HEK293 (cell line): Measurements from ENCODE around the gene CD109.

Source experiments
- CTCF ChIA-PET: fragments of 350-600 bp; formaldehyde crosslinking; extraction: SDS; loops from one replicate; lab custom pipeline; 2021; ENCODE audit warnings: antibody characterized with exemption; lab: Yijun Ruan, JAX
- POLR2A ChIA-PET: fragments of 300-600 bp; formaldehyde crosslinking; extraction: SDS; loops from one replicate; lab custom pipeline; 2020; ENCODE audit warnings: antibody characterized with exemption, inconsistent platforms; lab: Yijun Ruan, JAX
- H3K27ac ChIP-seq: fragments of 200-500 bp; sonication (Bioruptor generic); 2 replicates; pipeline ENCODE4 v1.5.1; 2014; ENCODE audit warnings: low read depth, low read length, control low read depth, inconsistent platforms; ENCODE audit errors: extremely low read depth
- H3K36me3 ChIP-seq, 2 experiments: fragments of 200-500 bp in 1 of 2; sonication (Bioruptor generic) in 1 of 2; 1 replicate in 1 of 2; 2 replicates in 1 of 2; pipeline ENCODE4 v1.5.1; 2014 to 2017; ENCODE audit warnings: inconsistent platforms in 2 of 2, low read length in 2 of 2; ENCODE audit not compliant: control insufficient read depth in 2 of 2, insufficient read depth in 1 of 2
- H3K4me1 ChIP-seq: fragments of 200-500 bp; sonication (Bioruptor generic); 2 replicates; pipeline ENCODE4 v1.5.1; 2014; ENCODE audit warnings: mild to moderate bottlenecking, low read length, inconsistent platforms; ENCODE audit not compliant: control insufficient read depth, insufficient read depth
- H3K4me3 ChIP-seq: 2 replicates; pipeline ENCODE4 v1.5.1; 2011; ENCODE audit warnings: low read depth, mild to moderate bottlenecking, control low read depth, low read length, moderate library complexity
- H3K9me3 ChIP-seq: fragments of 200-500 bp; sonication (Bioruptor generic); 2 replicates; pipeline ENCODE4 v1.5.1; 2014; ENCODE audit warnings: low read depth, low read length, inconsistent platforms; ENCODE audit not compliant: control insufficient read depth, insufficient read depth
- BCL11A ChIP-seq: fragments of 450-650 bp; formaldehyde crosslinking; IDR thresholded peaks from 2 replicates; pipeline ENCODE4 v1.5.1; 2016; ENCODE audit warnings: low read depth, missing biosample characterization, missing genetic modification characterization
- KLF1 ChIP-seq: fragments of 450-650 bp; formaldehyde crosslinking; IDR thresholded peaks from 2 replicates; pipeline ENCODE4 v1.5.1; 2016; ENCODE audit warnings: missing biosample characterization, missing genetic modification characterization
- SP7 ChIP-seq: fragments of 450-650 bp; formaldehyde crosslinking; IDR thresholded peaks from 2 replicates; pipeline ENCODE4 v1.5.1; 2016; ENCODE audit warnings: missing biosample characterization, missing genetic modification characterization
- ZFHX2 ChIP-seq: fragments of 450-650 bp; formaldehyde crosslinking; conservative IDR thresholded peaks from 2 replicates; pipeline ENCODE4 v1.5.1; 2016; ENCODE audit warnings: missing biosample characterization, missing genetic modification characterization
- ZFP41 ChIP-seq: fragments of 450-650 bp; formaldehyde crosslinking; IDR thresholded peaks from 2 replicates; pipeline ENCODE4 v1.5.1; 2016; ENCODE audit warnings: missing biosample characterization, missing genetic modification characterization, borderline replicate concordance
- ZFP69B ChIP-seq: fragments of 450-650 bp; formaldehyde crosslinking; IDR thresholded peaks from 2 replicates; pipeline ENCODE4 v1.5.1; 2016; ENCODE audit warnings: missing biosample characterization, missing genetic modification characterization
- ZNF202 ChIP-seq: fragments of 450-650 bp; formaldehyde crosslinking; IDR thresholded peaks from 2 replicates; pipeline ENCODE4 v1.5.1; 2016; ENCODE audit warnings: missing biosample characterization, missing genetic modification characterization, borderline replicate concordance
- ZNF266 ChIP-seq: fragments of 450-650 bp; formaldehyde crosslinking; IDR thresholded peaks from 2 replicates; pipeline ENCODE4 v1.5.1; 2016; ENCODE audit warnings: missing biosample characterization, missing genetic modification characterization, low read depth
- ZNF366 ChIP-seq: fragments of 450-650 bp; formaldehyde crosslinking; conservative IDR thresholded peaks from 2 replicates; pipeline ENCODE4 v1.5.1; 2016; ENCODE audit warnings: missing biosample characterization, missing genetic modification characterization
- ZNF394 ChIP-seq: fragments of 450-650 bp; formaldehyde crosslinking; IDR thresholded peaks from 2 replicates; pipeline ENCODE4 v1.5.1; 2016; ENCODE audit warnings: missing biosample characterization, missing genetic modification characterization, mild to moderate bottlenecking, moderate library complexity, borderline replicate concordance
- ZNF404 ChIP-seq: fragments of 450-650 bp; formaldehyde crosslinking; IDR thresholded peaks from 2 replicates; pipeline ENCODE4 v1.5.1; 2017; ENCODE audit warnings: missing biosample characterization, missing genetic modification characterization
- ZNF544 ChIP-seq: fragments of 450-650 bp; formaldehyde crosslinking; IDR thresholded peaks from 2 replicates; pipeline ENCODE4 v1.5.0; 2017; ENCODE audit warnings: missing biosample characterization, missing genetic modification characterization
- ZNF623 ChIP-seq: fragments of 450-650 bp; formaldehyde crosslinking; IDR thresholded peaks from 2 replicates; pipeline ENCODE4 v1.5.1; 2016; ENCODE audit warnings: missing biosample characterization, missing genetic modification characterization
- ZNF624 ChIP-seq: fragments of 450-650 bp; formaldehyde crosslinking; IDR thresholded peaks from 2 replicates; pipeline ENCODE4 v1.5.1; 2017; ENCODE audit warnings: missing biosample characterization, missing genetic modification characterization
- ZNF707 ChIP-seq: fragments of 450-650 bp; formaldehyde crosslinking; IDR thresholded peaks from 2 replicates; pipeline ENCODE4 v1.5.1; 2016; ENCODE audit warnings: missing biosample characterization, missing genetic modification characterization
- ZNF747 ChIP-seq: fragments of 450-650 bp; formaldehyde crosslinking; IDR thresholded peaks from 2 replicates; pipeline ENCODE4 v1.5.1; 2016; ENCODE audit warnings: missing biosample characterization, missing genetic modification characterization
- ZXDB ChIP-seq: fragments of 450-650 bp; formaldehyde crosslinking; IDR thresholded peaks from 2 replicates; pipeline ENCODE4 v1.5.1; 2016; ENCODE audit warnings: missing biosample characterization, missing genetic modification characterization
- TF ChIP-seq, protein P1 (sequence below): fragments of 450-650 bp; formaldehyde crosslinking; IDR thresholded peaks from 2 replicates; pipeline ENCODE4 v1.5.1; 2016; ENCODE audit warnings: missing biosample characterization, missing genetic modification characterization
- TF ChIP-seq, protein P2 (sequence below): fragments of 450-650 bp; formaldehyde crosslinking; IDR thresholded peaks from 2 replicates; pipeline ENCODE4 v1.5.1; 2016; ENCODE audit warnings: missing biosample characterization, missing genetic modification characterization
- TF ChIP-seq, protein P3 (sequence below): sonication (generic); formaldehyde crosslinking; IDR thresholded peaks from 2 replicates; pipeline ENCODE4 v1.8.1; 2022; ENCODE audit warnings: mild to moderate bottlenecking, moderate library complexity, missing genetic modification reagents

Gene CD109

DNA sequence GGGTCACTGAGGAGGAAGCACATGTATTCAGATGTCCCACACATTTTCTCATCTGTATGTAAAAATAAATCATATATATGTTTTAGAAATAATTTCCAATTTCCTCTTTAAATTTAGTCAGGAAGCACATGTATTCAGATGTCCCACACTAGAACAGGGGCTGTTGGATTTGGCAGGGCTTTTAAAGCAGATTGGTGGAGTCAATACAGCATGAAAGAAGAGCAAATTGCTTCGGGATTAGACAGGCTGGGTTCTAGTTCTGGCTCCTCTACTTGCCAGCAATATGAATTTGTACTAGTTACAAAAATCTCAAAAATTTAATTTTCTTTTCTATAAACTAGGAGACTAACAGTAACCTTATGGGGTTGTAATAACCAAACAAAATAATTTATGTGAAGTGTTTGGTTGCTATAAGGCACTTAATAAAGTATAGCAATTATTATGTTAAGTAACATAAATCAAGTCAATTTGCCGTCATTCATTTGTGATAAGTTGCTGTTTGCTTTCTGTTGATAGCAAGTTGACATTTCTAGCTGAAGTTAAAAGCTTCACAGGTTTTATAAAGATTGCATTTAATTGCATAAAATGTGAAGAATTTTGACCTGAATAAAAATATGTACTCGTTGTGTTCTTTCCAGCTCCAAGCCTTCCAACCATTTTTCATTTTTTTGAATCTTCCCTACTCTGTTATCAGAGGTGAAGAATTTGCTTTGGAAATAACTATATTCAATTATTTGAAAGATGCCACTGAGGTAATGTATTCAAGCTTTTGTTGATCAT, 88.9 kb downstream of the CD109 start:
- ChIA-PET POLR2A (no interaction called here), CTCF (interaction anchor here (0.9 to 1.6 kb wide), 2 partner anchors 19 to 20 kb away, joined by 3 to 5 read pairs; no protein-coding TSS in a partner anchor)

DNA sequence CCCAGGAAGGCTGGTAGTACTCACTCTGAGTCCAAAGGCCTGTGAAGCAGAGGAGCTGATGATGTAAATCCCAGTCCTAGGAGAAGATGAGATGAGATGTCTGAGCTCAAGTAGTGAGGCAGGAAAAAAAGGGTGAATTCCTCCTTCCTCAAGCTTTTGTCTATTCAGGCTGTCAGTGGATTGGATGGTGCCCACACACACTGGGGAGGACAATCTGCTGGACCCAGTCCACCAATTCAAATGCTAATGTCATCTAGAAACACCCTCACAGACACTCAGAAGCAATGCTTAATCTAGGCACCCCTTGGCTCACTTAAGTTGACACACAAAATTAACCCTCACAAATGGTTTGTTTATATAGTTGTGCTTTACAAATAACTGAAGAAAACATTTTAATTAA, 94.6 kb downstream of the CD109 start:
- Histone ChIP-seq H3K4me1 (no peaks in the 10 kb centered on the region), H3K27ac (no peak overlapping the region), H3K4me3 (no peak overlapping the region), H3K36me3 (peaks cover 0 to 16% of the 10 kb centered on the region in 2 experiments; a peak in 2 of 3 replicates), H3K9me3 (no peaks in the 10 kb centered on the region)
- ChIA-PET POLR2A (no interaction called here), CTCF (interaction anchor here (0.8 to 2.5 kb wide), 2 partner anchors 13 to 66 kb away, joined by 3 to 14 read pairs; no protein-coding TSS in a partner anchor)
- TF ChIP-seq ZNF394 (tag by site-specific recombination), result no peak
- no peak for TF ChIP-seq ZNF747 (tag by site-specific recombination)
- TF ChIP-seq ZNF366 (tag by site-specific recombination), result no peak

More for the DNA sequence above, 88.9 kb downstream of the CD109 start:
- no peaks in the 10 kb centered on the region for H3K4me1 ChIP-seq
- H3K27ac ChIP-seq, result no peak overlapping the region
- no peak overlapping the region for H3K4me3 ChIP-seq
- no peaks in the 10 kb centered on the region for H3K9me3 ChIP-seq
- peaks cover 0 to 5% of the 10 kb centered on the region in 2 experiments for H3K36me3 ChIP-seq
- no peak for TF ChIP-seq BCL11A (tag by site-specific recombination)
- TF ChIP-seq ZNF624 (tag by site-specific recombination), result no peak
- no peak for TF ChIP-seq ZNF623 (tag by site-specific recombination)
- no peak for TF ChIP-seq ZNF202 (tag by site-specific recombination)
- TF ChIP-seq ZNF707 (tag by site-specific recombination), result no peak
- TF ChIP-seq ZNF266 (tag by site-specific recombination), result no peak
- TF ChIP-seq, protein P1, sequence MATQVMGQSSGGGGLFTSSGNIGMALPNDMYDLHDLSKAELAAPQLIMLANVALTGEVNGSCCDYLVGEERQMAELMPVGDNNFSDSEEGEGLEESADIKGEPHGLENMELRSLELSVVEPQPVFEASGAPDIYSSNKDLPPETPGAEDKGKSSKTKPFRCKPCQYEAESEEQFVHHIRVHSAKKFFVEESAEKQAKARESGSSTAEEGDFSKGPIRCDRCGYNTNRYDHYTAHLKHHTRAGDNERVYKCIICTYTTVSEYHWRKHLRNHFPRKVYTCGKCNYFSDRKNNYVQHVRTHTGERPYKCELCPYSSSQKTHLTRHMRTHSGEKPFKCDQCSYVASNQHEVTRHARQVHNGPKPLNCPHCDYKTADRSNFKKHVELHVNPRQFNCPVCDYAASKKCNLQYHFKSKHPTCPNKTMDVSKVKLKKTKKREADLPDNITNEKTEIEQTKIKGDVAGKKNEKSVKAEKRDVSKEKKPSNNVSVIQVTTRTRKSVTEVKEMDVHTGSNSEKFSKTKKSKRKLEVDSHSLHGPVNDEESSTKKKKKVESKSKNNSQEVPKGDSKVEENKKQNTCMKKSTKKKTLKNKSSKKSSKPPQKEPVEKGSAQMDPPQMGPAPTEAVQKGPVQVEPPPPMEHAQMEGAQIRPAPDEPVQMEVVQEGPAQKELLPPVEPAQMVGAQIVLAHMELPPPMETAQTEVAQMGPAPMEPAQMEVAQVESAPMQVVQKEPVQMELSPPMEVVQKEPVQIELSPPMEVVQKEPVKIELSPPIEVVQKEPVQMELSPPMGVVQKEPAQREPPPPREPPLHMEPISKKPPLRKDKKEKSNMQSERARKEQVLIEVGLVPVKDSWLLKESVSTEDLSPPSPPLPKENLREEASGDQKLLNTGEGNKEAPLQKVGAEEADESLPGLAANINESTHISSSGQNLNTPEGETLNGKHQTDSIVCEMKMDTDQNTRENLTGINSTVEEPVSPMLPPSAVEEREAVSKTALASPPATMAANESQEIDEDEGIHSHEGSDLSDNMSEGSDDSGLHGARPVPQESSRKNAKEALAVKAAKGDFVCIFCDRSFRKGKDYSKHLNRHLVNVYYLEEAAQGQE (tag by site-specific recombination), result no peak
- TF ChIP-seq KLF1 (tag by site-specific recombination), result no peak
- TF ChIP-seq, protein P2, sequence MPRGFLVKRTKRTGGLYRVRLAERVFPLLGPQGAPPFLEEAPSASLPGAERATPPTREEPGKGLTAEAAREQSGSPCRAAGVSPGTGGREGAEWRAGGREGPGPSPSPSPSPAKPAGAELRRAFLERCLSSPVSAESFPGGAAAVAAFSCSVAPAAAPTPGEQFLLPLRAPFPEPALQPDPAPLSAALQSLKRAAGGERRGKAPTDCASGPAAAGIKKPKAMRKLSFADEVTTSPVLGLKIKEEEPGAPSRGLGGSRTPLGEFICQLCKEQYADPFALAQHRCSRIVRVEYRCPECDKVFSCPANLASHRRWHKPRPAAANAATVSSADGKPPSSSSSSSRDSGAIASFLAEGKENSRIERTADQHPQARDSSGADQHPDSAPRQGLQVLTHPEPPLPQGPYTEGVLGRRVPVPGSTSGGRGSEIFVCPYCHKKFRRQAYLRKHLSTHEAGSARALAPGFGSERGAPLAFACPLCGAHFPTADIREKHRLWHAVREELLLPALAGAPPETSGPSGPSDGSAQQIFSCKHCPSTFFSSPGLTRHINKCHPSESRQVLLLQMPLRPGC, result no peak
- no peak for TF ChIP-seq ZFP41 (tag by site-specific recombination)
- TF ChIP-seq ZNF404 (tag by site-specific recombination), result no peak
- TF ChIP-seq ZFHX2 (tag by site-specific recombination), result no peak
- TF ChIP-seq ZNF544, result no peak

DNA sequence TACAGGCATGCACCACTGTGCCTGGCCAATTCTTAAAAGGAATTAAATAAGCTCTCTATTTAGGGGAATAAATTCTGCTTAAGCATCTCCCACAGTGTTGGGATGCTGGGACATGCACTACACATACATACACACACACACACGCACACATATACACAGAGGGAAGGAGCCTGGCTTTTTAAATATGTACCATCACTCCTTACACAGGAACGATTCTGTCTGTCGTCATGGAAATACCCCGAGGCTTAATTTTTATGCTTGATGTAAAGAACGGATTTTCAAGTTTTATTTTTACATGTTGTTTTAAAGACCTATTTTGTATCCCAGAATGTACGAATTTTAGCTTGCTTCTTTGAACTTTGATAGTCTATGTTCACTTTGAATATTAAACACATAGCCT, 95.3 kb downstream of the CD109 start:
- H3K27ac ChIP-seq, result no peak overlapping the region
- CTCF ChIA-PET, result interaction anchor here (0.7 to 2.5 kb wide), 3 partner anchors 13 to 1477 kb away, joined by 3 to 14 read pairs (median 3); no protein-coding TSS in a partner anchor
- H3K9me3 ChIP-seq, result no peaks in the 10 kb centered on the region
- TF ChIP-seq SP7 (no peak), ZXDB (tag by site-specific recombination) (no peak), ZFP69B (tag by site-specific recombination) (no peak)
- TF ChIP-seq, protein P3, sequence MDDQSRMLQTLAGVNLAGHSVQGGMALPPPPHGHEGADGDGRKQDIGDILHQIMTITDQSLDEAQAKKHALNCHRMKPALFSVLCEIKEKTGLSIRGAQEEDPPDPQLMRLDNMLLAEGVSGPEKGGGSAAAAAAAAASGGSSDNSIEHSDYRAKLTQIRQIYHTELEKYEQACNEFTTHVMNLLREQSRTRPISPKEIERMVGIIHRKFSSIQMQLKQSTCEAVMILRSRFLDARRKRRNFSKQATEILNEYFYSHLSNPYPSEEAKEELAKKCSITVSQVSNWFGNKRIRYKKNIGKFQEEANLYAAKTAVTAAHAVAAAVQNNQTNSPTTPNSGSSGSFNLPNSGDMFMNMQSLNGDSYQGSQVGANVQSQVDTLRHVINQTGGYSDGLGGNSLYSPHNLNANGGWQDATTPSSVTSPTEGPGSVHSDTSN (CRISPR knock-in tag), result no peak
- H3K36me3 ChIP-seq, result peaks cover 0 to 16% of the 10 kb centered on the region in 2 experiments; a peak in 2 of 3 replicates
- H3K4me3 ChIP-seq, result no peak overlapping the region
- H3K4me1 ChIP-seq, result no peaks in the 10 kb centered on the region
- POLR2A ChIA-PET, result no interaction called here
